Fibroblast of the aortic adventitia (primary cell): ENCODE data around the gene MBD3L1. TPM values are rescaled to one million over a fixed set of nuclear protein-coding genes. Genes with fewer than 3 reads are reported as not detected.

Experiments
- DNase-seq: peaks from one replicate; pipeline ENCODE4 v3.0.0-alpha.2; 2010; ENCODE audit warnings: low read depth
- H3K4me3 ChIP-seq: 2 replicates; pipeline ENCODE4 v1.5.1; 2011; ENCODE audit warnings: low read depth, mild to moderate bottlenecking, control low read depth, low read length, moderate library complexity
- total RNA-seq: library from RNA; depleted of rRNA; stranded (reverse); fragments of >200 nt; gene quantifications from 2 replicates; pipeline ENCODE4 v1.2.3, GENCODE V29; 2012; ENCODE audit warnings: low replicate concordance
- TF ChIP-seq, protein P1 (sequence below): IDR thresholded peaks from 2 replicates; pipeline ENCODE4 v1.5.1; 2011; ENCODE audit warnings: mild to moderate bottlenecking, low read length, control low read depth, inconsistent platforms; ENCODE audit not compliant: insufficient read depth

The MBD3L1 gene
- total RNA-seq, 1 donor = not detected

DNA sequence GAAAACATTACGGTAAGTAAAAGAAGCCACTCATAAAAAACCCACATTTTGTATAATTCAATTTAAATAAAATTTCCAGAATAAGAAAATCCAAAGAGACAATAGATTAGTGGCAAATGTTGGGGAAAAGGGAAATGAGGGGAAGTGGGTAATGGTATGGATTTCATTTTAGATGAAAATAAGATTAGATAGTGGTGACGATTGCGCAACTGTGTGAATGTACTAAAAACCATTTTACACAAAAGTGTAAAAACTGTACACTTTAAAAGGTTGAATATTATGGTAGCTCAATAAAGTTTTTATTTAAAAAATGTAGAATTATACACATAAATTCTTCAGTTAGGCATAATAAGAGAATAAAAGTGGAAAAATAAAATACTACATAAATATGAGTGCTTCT lies 3.7 kb downstream of the MBD3L1 start:
- DNase-seq = no peak
- H3K4me3 ChIP-seq = no peak overlapping the region
- TF ChIP-seq, protein P1, sequence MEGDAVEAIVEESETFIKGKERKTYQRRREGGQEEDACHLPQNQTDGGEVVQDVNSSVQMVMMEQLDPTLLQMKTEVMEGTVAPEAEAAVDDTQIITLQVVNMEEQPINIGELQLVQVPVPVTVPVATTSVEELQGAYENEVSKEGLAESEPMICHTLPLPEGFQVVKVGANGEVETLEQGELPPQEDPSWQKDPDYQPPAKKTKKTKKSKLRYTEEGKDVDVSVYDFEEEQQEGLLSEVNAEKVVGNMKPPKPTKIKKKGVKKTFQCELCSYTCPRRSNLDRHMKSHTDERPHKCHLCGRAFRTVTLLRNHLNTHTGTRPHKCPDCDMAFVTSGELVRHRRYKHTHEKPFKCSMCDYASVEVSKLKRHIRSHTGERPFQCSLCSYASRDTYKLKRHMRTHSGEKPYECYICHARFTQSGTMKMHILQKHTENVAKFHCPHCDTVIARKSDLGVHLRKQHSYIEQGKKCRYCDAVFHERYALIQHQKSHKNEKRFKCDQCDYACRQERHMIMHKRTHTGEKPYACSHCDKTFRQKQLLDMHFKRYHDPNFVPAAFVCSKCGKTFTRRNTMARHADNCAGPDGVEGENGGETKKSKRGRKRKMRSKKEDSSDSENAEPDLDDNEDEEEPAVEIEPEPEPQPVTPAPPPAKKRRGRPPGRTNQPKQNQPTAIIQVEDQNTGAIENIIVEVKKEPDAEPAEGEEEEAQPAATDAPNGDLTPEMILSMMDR = no peak

DNA sequence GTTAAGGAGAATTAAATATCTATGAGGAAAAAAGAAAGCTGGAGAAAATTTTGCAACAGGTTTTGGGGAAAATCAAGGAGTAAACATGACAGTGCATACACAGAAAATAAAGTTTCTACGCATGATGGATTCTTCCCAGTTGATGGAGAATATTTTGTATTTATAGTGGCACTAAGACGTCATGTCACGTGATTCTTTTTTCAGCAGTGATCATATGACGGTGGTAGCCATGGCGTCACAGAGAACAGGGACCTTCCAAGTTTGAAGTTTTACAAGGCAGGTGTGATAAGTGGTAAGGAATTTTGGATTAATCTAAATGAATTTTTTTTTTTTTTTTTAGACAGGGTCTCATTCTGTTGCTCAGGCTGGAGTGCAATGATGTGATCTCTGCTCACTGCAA lies 8.5 kb downstream of the MBD3L1 start:
- DNase-seq = no peak
- TF ChIP-seq, protein P1 = no peak
- H3K4me3 ChIP-seq = no peak overlapping the region

DNA sequence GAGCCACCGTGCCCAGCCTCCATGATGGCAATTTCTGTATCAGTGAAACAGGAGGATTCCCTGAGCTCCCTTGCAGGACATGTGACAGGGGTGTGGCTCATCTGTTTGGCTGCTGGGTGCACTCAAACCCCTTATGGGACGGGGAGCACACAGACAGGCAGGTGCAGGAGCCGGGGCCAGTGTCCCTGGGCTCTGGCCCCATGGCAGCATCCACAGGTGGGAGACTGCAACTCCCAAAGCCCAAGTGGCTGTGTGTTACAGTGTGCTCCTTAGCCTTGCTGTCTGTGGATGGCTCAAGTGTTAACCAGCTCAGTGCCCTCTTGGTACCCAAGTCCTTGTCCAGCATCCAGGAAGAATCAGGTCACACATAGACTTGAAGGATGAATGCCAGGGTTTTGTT lies 14.6 kb downstream of the MBD3L1 start:
- H3K4me3 ChIP-seq = no peak overlapping the region
- no peak for DNase-seq
- TF ChIP-seq, protein P1 = no peak

DNA sequence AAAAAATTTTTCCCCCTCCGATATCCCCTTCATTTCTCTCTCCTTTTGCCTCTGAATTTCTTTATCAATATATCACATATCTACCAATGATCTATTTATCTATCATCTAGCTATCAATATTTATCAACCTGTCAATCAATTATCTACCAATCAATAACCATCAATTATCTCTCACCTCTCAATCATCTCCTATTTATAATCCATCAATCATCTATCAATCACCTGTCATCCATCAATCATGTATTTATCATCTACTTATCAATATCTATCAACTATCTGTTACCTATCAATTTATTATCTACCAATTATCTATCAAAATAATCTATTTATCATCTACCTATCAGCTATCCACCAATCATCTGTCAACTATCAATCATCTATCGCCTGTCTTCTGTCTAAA lies 17.1 kb downstream of the MBD3L1 start:
- no peak for DNase-seq
- TF ChIP-seq, protein P1 = no peak
- no peak overlapping the region for H3K4me3 ChIP-seq

DNA sequence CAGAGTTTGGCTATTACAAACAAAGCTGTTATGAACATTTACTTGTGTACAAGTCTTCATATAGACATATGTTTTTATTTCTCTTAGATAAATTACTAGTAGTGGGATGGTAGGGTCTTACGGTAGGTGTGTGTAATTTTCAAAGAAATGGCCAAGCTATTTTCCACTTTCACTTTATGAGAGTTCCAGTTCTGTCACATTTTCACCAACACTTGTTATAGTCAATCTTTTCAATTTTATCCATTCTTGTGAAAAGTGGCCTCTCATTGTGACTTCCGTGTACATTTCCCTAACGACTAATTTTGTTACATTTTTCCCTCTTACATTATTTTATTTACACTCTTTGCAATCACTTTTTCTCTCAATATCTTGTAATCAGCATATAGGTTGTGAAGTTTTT lies 18.3 kb downstream of the MBD3L1 start:
- DNase-seq = no peak
- no peak overlapping the region for H3K4me3 ChIP-seq
- TF ChIP-seq, protein P1 = no peak

DNA sequence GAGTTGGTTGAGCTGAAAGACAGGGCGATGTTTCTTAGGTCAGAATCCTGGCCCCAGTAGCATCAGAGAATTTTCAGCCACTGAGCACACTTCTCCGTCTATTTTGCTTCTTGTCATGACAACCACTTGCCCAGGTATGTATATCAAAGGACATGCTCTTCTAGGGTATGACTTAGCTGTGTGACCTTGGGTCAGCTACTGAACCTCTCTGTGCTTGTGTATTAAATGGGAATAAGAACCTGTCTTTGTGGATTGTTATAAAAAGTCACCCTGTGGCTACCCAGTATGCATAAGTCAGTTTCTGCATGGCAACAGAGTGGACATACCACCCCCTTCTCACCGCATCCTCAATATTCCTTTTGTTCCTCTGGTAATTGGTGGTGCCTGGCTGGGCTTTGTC lies 26.1 kb downstream of the MBD3L1 start:
- DNase-seq = no peak
- TF ChIP-seq, protein P1 = no peak
- no peak overlapping the region for H3K4me3 ChIP-seq

DNA sequence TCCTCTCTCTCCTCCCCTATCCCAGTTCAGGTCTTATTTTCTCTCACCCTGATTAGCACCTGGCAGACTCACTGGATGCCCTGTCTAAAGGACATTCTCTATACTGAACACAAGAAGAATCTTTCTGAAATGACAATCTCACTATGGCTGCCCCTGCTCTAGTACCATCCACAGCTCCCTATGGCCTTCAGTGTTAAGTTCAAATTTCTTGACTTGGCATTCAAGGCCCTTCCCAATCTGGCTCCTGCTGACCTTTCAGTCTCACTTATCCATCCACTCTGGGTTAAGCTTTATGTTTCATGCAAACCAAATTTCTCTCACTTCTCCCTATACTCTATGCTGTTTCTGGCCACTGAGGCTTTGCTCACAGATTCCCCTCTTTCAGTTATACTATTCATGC lies 34.2 kb downstream of the MBD3L1 start:
- no peak for DNase-seq
- TF ChIP-seq, protein P1 = no peak
- H3K4me3 ChIP-seq = no peak overlapping the region
